CD14-positive monocyte (primary cell): ENCODE data around the gene CEP72. TPM values are rescaled to one million over a fixed set of nuclear protein-coding genes. Genes with fewer than 3 reads are reported as not detected.
"Not testable (repeated sequence)": the region's sequence is repeated elsewhere in the genome, so short reads cannot be mapped to it uniquely, and the experiment has no call there.

ENCODE experiments used
- DNase-seq, 3 donors: peaks; one replicate each; pipeline ENCODE4 v3.0.0-alpha.2; 2011 to 2022
- H2AFZ ChIP-seq: 2 replicates; pipeline ENCODE4 v1.6.0; 2012; ENCODE audit warnings: mild to moderate bottlenecking, low read depth, low read length, inconsistent platforms; ENCODE audit not compliant: insufficient read depth, poor library complexity, severe bottlenecking
- H3K27ac ChIP-seq, 2 donors: 1 replicate in 1 of 2; 2 replicates in 1 of 2; pipeline ENCODE4 v1.5.1; 2012 to 2013; ENCODE audit warnings: low read length in 2 of 2, control low read depth in 1 of 2, inconsistent platforms in 1 of 2, low read depth in 1 of 2, mild to moderate bottlenecking in 1 of 2
- H3K27me3 ChIP-seq, 2 donors: one replicate each; pipeline versions ENCODE4 v1.6.0 to v1.6.1; 2011 to 2013; ENCODE audit warnings: low read length in 2 of 2; ENCODE audit not compliant: control insufficient read depth in 2 of 2, insufficient read depth in 2 of 2
- H3K36me3 ChIP-seq, 2 donors: replicated peaks in 1 of 2; 1 replicate in 1 of 2; 2 replicates in 1 of 2; pipeline versions ENCODE4 v1.5.1 to v1.6.1; 2012 to 2013; ENCODE audit warnings: low read length in 2 of 2, control low read depth in 1 of 2, inconsistent platforms in 1 of 2, mild to moderate bottlenecking in 1 of 2; ENCODE audit not compliant: insufficient read depth in 2 of 2, control insufficient read depth in 1 of 2
- H3K4me1 ChIP-seq, 2 donors: 1 replicate in 1 of 2; 2 replicates in 1 of 2; pipeline versions ENCODE4 v1.5.1 to v1.6.1; 2012 to 2013; ENCODE audit warnings: low read length in 2 of 2, control low read depth in 1 of 2, inconsistent platforms in 1 of 2, mild to moderate bottlenecking in 1 of 2, moderate library complexity in 1 of 2; ENCODE audit not compliant: insufficient read depth in 2 of 2, control insufficient read depth in 1 of 2
- H3K4me2 ChIP-seq: replicated peaks from 2 replicates; pipeline ENCODE3; 2012; ENCODE audit warnings: low read length, moderate library complexity, mild to moderate bottlenecking; ENCODE audit not compliant: poor library complexity, severe bottlenecking; ENCODE audit errors: extremely low read depth
- H3K4me3 ChIP-seq, 3 experiments: fragments of 200-600 bp in 1 of 3; sonication (generic) in 1 of 3; replicated peaks in 1 of 3; 1 replicate in 2 of 3; 2 replicates in 1 of 3; pipeline ENCODE4 v1.5.1; 2011 to 2013; ENCODE audit warnings: low read length in 3 of 3, mild to moderate bottlenecking in 3 of 3, control low read depth in 2 of 3, low read depth in 2 of 3, inconsistent platforms in 1 of 3, moderate library complexity in 1 of 3
- H3K79me2 ChIP-seq: 2 replicates; pipeline ENCODE4 v1.6.0; 2012; ENCODE audit warnings: mild to moderate bottlenecking, control low read depth, inconsistent platforms, low read length, moderate library complexity; ENCODE audit not compliant: insufficient read depth
- H3K9ac ChIP-seq: 2 replicates; pipeline ENCODE4 v1.6.0; 2017; ENCODE audit warnings: low read length, mild to moderate bottlenecking; ENCODE audit not compliant: insufficient read depth, poor library complexity, severe bottlenecking
- H3K9me3 ChIP-seq, 2 donors: replicated peaks in 1 of 2; 1 replicate in 1 of 2; 2 replicates in 1 of 2; pipeline versions ENCODE4 v1.5.1 to v1.6.1; 2012 to 2013; ENCODE audit warnings: low read length in 2 of 2, control low read depth in 1 of 2; ENCODE audit not compliant: control insufficient read depth in 1 of 2, insufficient read depth in 1 of 2
- H4K20me1 ChIP-seq: 2 replicates; pipeline ENCODE4 v1.6.0; 2012; ENCODE audit warnings: mild to moderate bottlenecking, low read length, control low read depth, moderate library complexity; ENCODE audit not compliant: insufficient read depth
- H3K27ac Mint-ChIP-seq, 7 donors: one replicate each; pipeline ENCODE4 v1.8.0; 2020; ENCODE audit warnings: mild to moderate bottlenecking in 7 of 7, mixed read lengths in 7 of 7, moderate library complexity in 6 of 7, inconsistent platforms in 2 of 7
- H3K27me3 Mint-ChIP-seq, 3 donors: one replicate each; pipeline ENCODE4 v1.8.0; 2021 to 2022; ENCODE audit warnings: low read depth in 3 of 3, mild to moderate bottlenecking in 3 of 3, mixed read lengths in 3 of 3, moderate library complexity in 3 of 3, inconsistent platforms in 1 of 3
- H3K36me3 Mint-ChIP-seq, 2 donors: one replicate each; pipeline ENCODE4 v1.8.0; 2020; ENCODE audit warnings: mixed read lengths in 2 of 2, inconsistent platforms in 1 of 2, mild to moderate bottlenecking in 1 of 2
- H3K4me1 Mint-ChIP-seq: one replicate; pipeline ENCODE4 v1.8.0; 2020; ENCODE audit warnings: mild to moderate bottlenecking, mixed read lengths
- H3K4me3 Mint-ChIP-seq, 2 donors: one replicate each; pipeline ENCODE4 v1.8.0; 2020; ENCODE audit warnings: mild to moderate bottlenecking in 2 of 2, mixed read lengths in 2 of 2, moderate library complexity in 1 of 2
- H3K9me3 Mint-ChIP-seq, 7 donors: one replicate each; pipeline ENCODE4 v1.8.0; 2020 to 2022; ENCODE audit warnings: mixed read lengths in 7 of 7, mild to moderate bottlenecking in 6 of 7, moderate library complexity in 6 of 7, inconsistent platforms in 2 of 7
- CTCF ChIP-seq: fragments of 200-600 bp; IDR thresholded peaks from one replicate; pipeline ENCODE4 v1.8.0; 2022; ENCODE audit warnings: antibody characterized with exemption, mild to moderate bottlenecking
- WGBS: methylation state at CpG from one replicate; pipeline ENCODE4 v1.1.5; 2013; ENCODE audit warnings: missing lambda C conversion rate; ENCODE audit not compliant: insufficient coverage; 5-methylcytosine and 5-hydroxymethylcytosine counted together
- intact Hi-C, 2 donors: fragments of 100-400 bp; cut with micrococcal nuclease; formaldehyde crosslinking; loops; one replicate each; pipeline versions ENCODE4 v1.15.0 to v1.15.1; 2023
- polyA plus RNA-seq, 3 donors: library from polyadenylated mRNA; depleted of rRNA in 1 of 3; unstranded in 2 of 3; stranded (reverse) in 1 of 3; fragments of 300-500 nt in 2 of 3; fragments of >200 nt in 1 of 3; fragmentation: Illumina TruSeq in 2 of 3; gene quantifications; 1 replicate in 2 of 3; 2 replicates in 1 of 3; pipeline ENCODE4 v1.2.3, GENCODE V29; 2012 to 2021

Gene CEP72
- polyA plus RNA-seq, 3 donors = 0.13 to 2.1 (median 0.24) TPM

GRCh38 chr5:677131-678101, 65.3 kb downstream of the CEP72 start:
- Histone ChIP-seq H4K20me1 (no peaks in the 10 kb centered on the region), H2AFZ (no peak overlapping the region), H3K9ac (no peak overlapping the region), H3K4me3 (no peak overlapping the region), H3K4me2 (no peak overlapping the region), H3K27ac (no peak overlapping the region), H3K4me1 (no peaks in the 10 kb centered on the region), H3K79me2 (no peaks in the 10 kb centered on the region), H3K9me3 (no peaks in the 10 kb centered on the region), H3K27me3 (peaks cover 0 to 11% of the 10 kb centered on the region in 2 donors), H3K36me3 (no peaks in the 10 kb centered on the region)
- Mint-ChIP-seq H3K36me3 (no peaks in the 10 kb centered on the region), H3K27me3 (peaks cover 4 to 20% (median 9%) of the 10 kb centered on the region in 3 donors), H3K9me3 (peaks cover 0 to 6% (median 0%) of the 10 kb centered on the region in 7 donors), H3K27ac (peak overlapping the region in 1 of 7 donors; percentile 28), H3K4me3 (no peak overlapping the region), H3K4me1 (peaks cover 4% of the 10 kb centered on the region)
- TF ChIP-seq CTCF = no peak
- DNase-seq = no peak
- WGBS = 85% methylated on average over 34 of the region's 44 CpGs
- intact Hi-C loops = no loop called here

- H3K27ac ChIP-seq, DNase-seq, H3K27me3 Mint-ChIP-seq, H3K9me3 Mint-ChIP-seq, H3K79me2 ChIP-seq, H3K9me3 ChIP-seq, H3K4me3 ChIP-seq, H3K4me3 Mint-ChIP-seq, H4K20me1 ChIP-seq, H3K27me3 ChIP-seq, H3K36me3 Mint-ChIP-seq, H3K27ac Mint-ChIP-seq, H3K36me3 ChIP-seq, intact Hi-C loops, H3K9ac ChIP-seq, H3K4me1 ChIP-seq, H2AFZ ChIP-seq, H3K4me2 ChIP-seq, H3K4me1 Mint-ChIP-seq: not testable (repeated sequence)
- WGBS = 87% methylated on average over 6 of the region's 16 CpGs
These were observed 66.4 kb downstream of the CEP72 start for GRCh38 chr5:678521-678920.

DNA sequence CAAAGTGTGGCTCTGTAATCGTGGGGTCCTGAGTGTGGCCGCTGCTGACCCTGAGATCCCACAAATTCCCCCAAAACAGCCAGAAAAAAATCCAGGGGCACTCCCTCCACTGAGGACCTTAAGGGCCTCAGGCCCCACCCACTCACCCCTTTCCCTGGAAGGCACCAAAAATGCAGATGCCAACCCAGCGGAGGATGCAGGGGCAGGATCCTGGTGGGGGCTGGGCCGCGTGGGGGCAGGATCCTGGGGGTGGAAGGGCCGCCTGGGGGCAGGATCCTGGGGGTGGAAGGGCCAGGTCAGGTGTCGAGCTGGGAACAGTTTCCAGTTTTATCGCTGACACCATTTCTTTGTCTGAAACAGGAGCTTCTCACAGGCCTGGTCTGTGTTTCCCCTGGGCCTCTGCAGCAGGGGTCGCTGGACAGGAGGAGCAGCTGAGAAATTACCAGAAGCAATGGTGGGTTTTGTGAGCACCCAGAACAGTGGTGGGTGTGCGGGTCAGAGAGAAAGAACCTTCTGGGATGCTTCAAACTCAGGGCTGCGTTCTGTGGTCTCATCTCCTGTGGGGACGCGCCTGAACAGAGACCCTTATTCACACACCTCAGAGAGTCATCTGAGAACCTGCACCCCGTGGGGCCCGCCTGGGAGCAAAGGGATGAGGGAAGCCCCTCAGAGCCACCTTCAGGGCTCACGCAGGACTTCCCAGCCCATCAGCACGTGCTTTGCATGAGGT, 67.2 kb downstream of the CEP72 start:
- intact Hi-C loops, H3K27ac Mint-ChIP-seq, H3K4me3 ChIP-seq, H3K4me1 ChIP-seq, H3K4me3 Mint-ChIP-seq, H3K9me3 Mint-ChIP-seq, H3K79me2 ChIP-seq, H3K36me3 ChIP-seq, H3K27ac ChIP-seq, H3K9ac ChIP-seq, H3K9me3 ChIP-seq, H3K36me3 Mint-ChIP-seq, H3K27me3 Mint-ChIP-seq, H3K4me2 ChIP-seq, H3K27me3 ChIP-seq, H4K20me1 ChIP-seq, DNase-seq, H3K4me1 Mint-ChIP-seq, H2AFZ ChIP-seq: not testable (repeated sequence)
- 74% methylated on average over 3 of the region's 17 CpGs for WGBS
